ENCODE results near the gene CLCN7. TPM values are rescaled to one million over a fixed set of nuclear protein-coding genes. Genes with fewer than 3 reads are reported as not detected.

The CLCN7 gene
- total RNA-seq, 4 donors from 2014 or later = 57.6 to 171 (median 95.0) TPM

- WGBS, 2 donors (ENCODE audit: low coverage in 1 of 2) = 67 to 93% methylated on average over 1 to 33 of the region's 33 CpGs
- in situ Hi-C loops (cut with MboI; ENCODE audit: low pct_ligation_motif_present in 1 of 4, low pct_unique_long_range_greater_than_20kb in 1 of 4, low sequenced_read_pairs in 3 of 4) (no loop called here), intact Hi-C loops (cut with DNase I; ENCODE audit: low total_unique reads) (loop anchor here (1.0 kb wide), 1 partner anchor 203 kb away; no protein-coding TSS in a partner anchor)
- TF ChIP-seq POLR2A (IDR thresholded peaks at IDR 0.05) = no peak
- TF ChIP-seq POLR2AphosphoS5 (IDR thresholded peaks at IDR 0.05) = no peak
- no peak for TF ChIP-seq EP300 (IDR thresholded peaks at IDR 0.05; ENCODE audit: low read depth)
- no peak for TF ChIP-seq CTCF (IDR thresholded peaks at IDR 0.05)
- Histone ChIP-seq H3K9me3 (no peaks in the 10 kb centered on the region), H3K4me1 (peaks cover 0 to 4% (median 1%) of the 10 kb centered on the region in 4 donors), H3K27ac (no peak overlapping the region), H3K27me3 (no peaks in the 10 kb centered on the region), H3K4me3 (no peak overlapping the region), H3K36me3 (peaks cover 0 to 10% (median 0%) of the 10 kb centered on the region in 4 donors)
- no peak for DNase-seq
Observed at GRCh38 chr16:1464894-1465566, 9.8 kb downstream of the CLCN7 start.

- DNase-seq = no peak
- peaks cover 0 to 4% (median 0%) of the 10 kb centered on the region in 4 donors for H3K4me1 ChIP-seq
- intact Hi-C loops (cut with DNase I; ENCODE audit: low total_unique reads) (no loop called here), in situ Hi-C loops (cut with MboI; ENCODE audit: low pct_ligation_motif_present in 1 of 4, low pct_unique_long_range_greater_than_20kb in 1 of 4, low sequenced_read_pairs in 3 of 4) (no loop called here)
- no peak overlapping the region for H3K4me3 ChIP-seq
- H3K9me3 ChIP-seq = no peaks in the 10 kb centered on the region
- H3K36me3 ChIP-seq = peaks cover 0 to 10% (median 0%) of the 10 kb centered on the region in 4 donors
- WGBS, 2 donors (ENCODE audit: low coverage in 1 of 2) = 92 to 93% methylated on average over 8 to 41 of the region's 41 CpGs
- no peak for TF ChIP-seq CTCF (IDR thresholded peaks at IDR 0.05)
- TF ChIP-seq POLR2AphosphoS5 (IDR thresholded peaks at IDR 0.05) = no peak
- no peak for TF ChIP-seq POLR2A (IDR thresholded peaks at IDR 0.05)
- no peak for TF ChIP-seq EP300 (IDR thresholded peaks at IDR 0.05; ENCODE audit: low read depth)
- no peak overlapping the region for H3K27ac ChIP-seq
- H3K27me3 ChIP-seq = no peaks in the 10 kb centered on the region
Observed at GRCh38 chr16:1464196-1464893, 10.5 kb downstream of the CLCN7 start.

- Histone ChIP-seq H3K4me1 (peaks cover 0 to 4% (median 0%) of the 10 kb centered on the region in 4 donors), H3K36me3 (peaks cover 0 to 10% (median 0%) of the 10 kb centered on the region in 4 donors), H3K27me3 (no peaks in the 10 kb centered on the region), H3K9me3 (no peaks in the 10 kb centered on the region), H3K27ac (peak overlapping the region in 3 of 4 donors; percentile 38 to 60 (median 57)), H3K4me3 (no peak overlapping the region)
- TF ChIP-seq POLR2A (IDR thresholded peaks at IDR 0.05) (no peak), POLR2AphosphoS5 (IDR thresholded peaks at IDR 0.05) (no peak), CTCF (IDR thresholded peaks at IDR 0.05) (no peak), EP300 (IDR thresholded peaks at IDR 0.05; ENCODE audit: low read depth) (no peak)
- in situ Hi-C loops (cut with MboI; ENCODE audit: low pct_ligation_motif_present in 1 of 4, low pct_unique_long_range_greater_than_20kb in 1 of 4, low sequenced_read_pairs in 3 of 4) = no loop called here
- no peak for DNase-seq
- intact Hi-C loops (cut with DNase I; ENCODE audit: low total_unique reads) = no loop called here
- WGBS, 2 donors (ENCODE audit: low coverage in 1 of 2) = 80 to 100% methylated on average over 4 to 24 of the region's 24 CpGs
Observed at GRCh38 chr16:1461146-1461545, 13.7 kb downstream of the CLCN7 start.

- H3K4me3 ChIP-seq = no peak overlapping the region
- H3K27ac ChIP-seq = peak overlapping the region in 3 of 4 donors; percentile 38 to 60 (median 57)
- H3K27me3 ChIP-seq = no peaks in the 10 kb centered on the region
- TF ChIP-seq EP300 (IDR thresholded peaks at IDR 0.05; ENCODE audit: low read depth) (no peak), POLR2AphosphoS5 (IDR thresholded peaks at IDR 0.05) (no peak), POLR2A (IDR thresholded peaks at IDR 0.05) (no peak), CTCF (IDR thresholded peaks at IDR 0.05) (no peak)
- peaks cover 0 to 4% (median 0%) of the 10 kb centered on the region in 4 donors for H3K4me1 ChIP-seq
- intact Hi-C loops (cut with DNase I; ENCODE audit: low total_unique reads) = no loop called here
- in situ Hi-C loops (cut with MboI; ENCODE audit: low pct_ligation_motif_present in 1 of 4, low pct_unique_long_range_greater_than_20kb in 1 of 4, low sequenced_read_pairs in 3 of 4) = no loop called here
- WGBS, 2 donors (ENCODE audit: low coverage in 1 of 2) = 85% methylated on average over 27 of the region's 30 CpGs; no CpG with 5 or more reads in 1 of the 2 donors
- no peak for DNase-seq
- H3K9me3 ChIP-seq = no peaks in the 10 kb centered on the region
- H3K36me3 ChIP-seq = peaks cover 0 to 10% (median 2%) of the 10 kb centered on the region in 4 donors
Observed at GRCh38 chr16:1460602-1461138, 14.2 kb downstream of the CLCN7 start.
